Retinal pigment epithelial cell (primary cell): ENCODE results near the gene C14orf180.

Source experiments
- DNase-seq: peaks from one replicate; pipeline ENCODE4 v3.0.0-alpha.2; 2010; ENCODE audit warnings: low read depth
- H3K4me3 ChIP-seq: 2 replicates; pipeline ENCODE4 v1.5.1; 2011; ENCODE audit warnings: mild to moderate bottlenecking, low read length, control low read depth, moderate library complexity
- TF ChIP-seq, protein P1 (sequence below): conservative IDR thresholded peaks from 2 replicates; pipeline ENCODE4 v1.5.1; 2011; ENCODE audit warnings: low read depth, low read length, control low read depth, inconsistent platforms

The C14orf180 gene

DNA sequence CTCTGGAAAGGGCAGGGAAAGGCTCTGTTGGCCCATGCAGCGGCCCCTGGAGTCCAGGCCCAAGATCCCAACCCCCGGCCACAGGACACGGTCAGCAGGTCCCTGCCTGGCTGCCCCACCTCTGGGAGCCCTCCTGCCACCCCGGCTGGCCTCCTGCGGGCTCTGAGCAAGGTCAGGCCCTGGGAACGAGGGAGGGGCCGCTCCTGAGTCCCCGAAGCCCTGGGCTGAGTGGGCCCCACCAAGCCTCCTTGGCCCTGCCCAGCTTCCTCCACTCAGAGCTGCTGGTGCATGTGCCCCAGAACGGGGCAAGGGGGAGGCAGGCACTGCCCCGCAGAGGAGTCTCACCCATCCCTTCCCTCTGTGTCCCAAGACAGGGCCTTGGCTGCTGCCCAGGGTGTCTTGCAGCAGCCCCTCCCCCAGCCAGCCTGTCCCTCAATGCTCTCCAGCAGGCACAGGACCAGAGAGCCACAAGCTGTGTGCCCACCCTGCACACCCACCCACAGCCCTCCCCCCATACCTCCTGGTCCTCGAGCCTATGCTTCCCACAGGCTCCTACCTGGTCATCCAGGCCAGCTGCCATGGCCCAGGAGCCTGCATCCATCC lies 7.4 kb upstream of the C14orf180 start:
- no peak overlapping the region for H3K4me3 ChIP-seq
- DNase-seq: no peak
- TF ChIP-seq, protein P1, sequence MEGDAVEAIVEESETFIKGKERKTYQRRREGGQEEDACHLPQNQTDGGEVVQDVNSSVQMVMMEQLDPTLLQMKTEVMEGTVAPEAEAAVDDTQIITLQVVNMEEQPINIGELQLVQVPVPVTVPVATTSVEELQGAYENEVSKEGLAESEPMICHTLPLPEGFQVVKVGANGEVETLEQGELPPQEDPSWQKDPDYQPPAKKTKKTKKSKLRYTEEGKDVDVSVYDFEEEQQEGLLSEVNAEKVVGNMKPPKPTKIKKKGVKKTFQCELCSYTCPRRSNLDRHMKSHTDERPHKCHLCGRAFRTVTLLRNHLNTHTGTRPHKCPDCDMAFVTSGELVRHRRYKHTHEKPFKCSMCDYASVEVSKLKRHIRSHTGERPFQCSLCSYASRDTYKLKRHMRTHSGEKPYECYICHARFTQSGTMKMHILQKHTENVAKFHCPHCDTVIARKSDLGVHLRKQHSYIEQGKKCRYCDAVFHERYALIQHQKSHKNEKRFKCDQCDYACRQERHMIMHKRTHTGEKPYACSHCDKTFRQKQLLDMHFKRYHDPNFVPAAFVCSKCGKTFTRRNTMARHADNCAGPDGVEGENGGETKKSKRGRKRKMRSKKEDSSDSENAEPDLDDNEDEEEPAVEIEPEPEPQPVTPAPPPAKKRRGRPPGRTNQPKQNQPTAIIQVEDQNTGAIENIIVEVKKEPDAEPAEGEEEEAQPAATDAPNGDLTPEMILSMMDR: no peak

DNA sequence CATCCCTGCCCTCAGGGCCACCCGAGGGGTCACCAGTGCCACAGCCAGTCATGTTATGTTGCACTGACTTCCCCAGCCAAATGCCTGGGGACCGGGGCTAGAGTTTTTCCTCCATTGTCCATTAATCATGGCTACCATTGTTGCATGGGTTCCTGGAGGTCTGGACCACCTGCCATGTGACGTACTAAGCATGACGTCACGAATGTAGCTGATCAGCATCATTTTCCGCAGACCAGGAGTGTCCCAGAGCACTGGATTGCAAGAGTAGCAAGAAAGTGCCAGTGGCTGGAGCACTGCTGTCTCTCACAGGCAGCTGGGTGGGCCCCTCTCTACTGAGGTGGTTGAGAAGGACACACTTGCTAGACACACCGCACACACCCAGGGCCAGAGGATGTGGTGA lies 6.9 kb upstream of the C14orf180 start:
- no peak overlapping the region for H3K4me3 ChIP-seq
- no peak for DNase-seq
- TF ChIP-seq, protein P1: no peak

DNA sequence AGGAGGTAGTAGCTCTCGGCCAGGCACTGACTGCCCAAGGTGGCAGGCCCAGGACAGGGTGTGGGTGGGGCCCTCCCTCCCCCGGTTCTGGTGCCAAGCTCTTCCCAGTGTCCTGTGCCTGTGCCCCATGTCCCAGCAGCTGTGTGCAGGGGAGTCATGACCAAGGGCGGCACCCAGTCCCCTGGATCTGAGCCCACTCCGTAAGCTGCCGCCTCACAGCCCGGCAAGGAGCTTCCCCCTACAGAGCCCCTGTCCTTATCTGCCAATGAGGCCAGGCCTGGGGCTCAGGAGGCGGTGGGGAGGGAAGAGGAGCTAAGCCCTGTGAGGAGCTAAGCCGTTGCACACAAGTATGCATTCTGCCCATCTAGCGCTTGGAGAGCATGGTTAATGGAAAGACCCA lies 5.6 kb upstream of the C14orf180 start:
- no peak overlapping the region for H3K4me3 ChIP-seq
- DNase-seq: peak; percentile 47
- TF ChIP-seq, protein P1: no peak

DNA sequence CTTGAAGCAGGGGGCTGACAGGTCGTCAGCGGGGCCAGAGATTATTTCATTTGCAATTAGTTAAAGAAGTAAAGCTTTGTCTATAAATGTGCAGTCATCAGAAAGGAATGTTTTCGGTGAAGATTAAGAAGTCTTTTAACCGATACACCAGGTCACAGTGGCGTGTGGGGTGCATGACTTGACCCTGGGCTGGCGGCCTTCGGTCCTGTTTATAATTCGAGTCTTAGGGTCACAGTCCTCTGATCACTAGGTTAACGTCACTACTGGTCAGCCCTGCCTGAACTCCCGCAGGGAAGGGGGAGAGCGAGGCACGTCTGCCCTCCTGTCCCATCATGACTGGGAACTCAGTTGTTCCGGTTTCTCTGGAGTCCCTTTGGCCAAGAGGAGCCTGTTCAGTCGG lies 5.0 kb upstream of the C14orf180 start:
- H3K4me3 ChIP-seq: no peak overlapping the region
- peak; percentile 62 for DNase-seq
- TF ChIP-seq, protein P1: no peak

DNA sequence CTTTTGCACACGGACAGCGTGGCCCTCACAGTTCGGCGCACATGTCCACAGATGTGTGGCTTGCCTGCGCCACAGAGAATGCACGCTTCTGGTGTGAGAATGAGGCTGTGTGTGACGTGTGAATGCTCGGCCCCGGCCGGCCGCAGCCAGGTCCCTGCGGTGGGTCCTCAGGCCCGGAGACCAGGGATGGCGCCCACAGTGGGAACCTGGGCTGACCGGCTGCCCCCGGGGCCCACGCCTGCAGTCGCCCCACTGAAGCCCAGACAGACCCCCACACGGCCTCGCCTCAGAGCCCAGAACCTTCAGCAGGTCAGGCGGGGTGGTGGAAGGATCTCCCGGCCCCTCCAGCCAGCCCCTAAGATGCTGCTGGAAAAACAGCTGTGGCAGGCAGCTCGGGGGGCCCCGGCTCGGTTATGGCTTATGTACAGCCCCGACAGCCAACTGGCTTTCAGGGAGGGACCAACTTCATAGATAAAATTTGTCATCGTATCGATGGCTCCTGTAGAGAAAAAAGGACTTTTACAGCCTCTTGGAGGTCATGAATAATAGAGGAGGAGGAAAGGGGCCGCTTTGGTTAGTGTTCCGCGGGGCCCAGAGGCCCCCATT lies 4.5 kb upstream of the C14orf180 start:
- no peak overlapping the region for H3K4me3 ChIP-seq
- TF ChIP-seq, protein P1: no peak
- DNase-seq: no peak

DNA sequence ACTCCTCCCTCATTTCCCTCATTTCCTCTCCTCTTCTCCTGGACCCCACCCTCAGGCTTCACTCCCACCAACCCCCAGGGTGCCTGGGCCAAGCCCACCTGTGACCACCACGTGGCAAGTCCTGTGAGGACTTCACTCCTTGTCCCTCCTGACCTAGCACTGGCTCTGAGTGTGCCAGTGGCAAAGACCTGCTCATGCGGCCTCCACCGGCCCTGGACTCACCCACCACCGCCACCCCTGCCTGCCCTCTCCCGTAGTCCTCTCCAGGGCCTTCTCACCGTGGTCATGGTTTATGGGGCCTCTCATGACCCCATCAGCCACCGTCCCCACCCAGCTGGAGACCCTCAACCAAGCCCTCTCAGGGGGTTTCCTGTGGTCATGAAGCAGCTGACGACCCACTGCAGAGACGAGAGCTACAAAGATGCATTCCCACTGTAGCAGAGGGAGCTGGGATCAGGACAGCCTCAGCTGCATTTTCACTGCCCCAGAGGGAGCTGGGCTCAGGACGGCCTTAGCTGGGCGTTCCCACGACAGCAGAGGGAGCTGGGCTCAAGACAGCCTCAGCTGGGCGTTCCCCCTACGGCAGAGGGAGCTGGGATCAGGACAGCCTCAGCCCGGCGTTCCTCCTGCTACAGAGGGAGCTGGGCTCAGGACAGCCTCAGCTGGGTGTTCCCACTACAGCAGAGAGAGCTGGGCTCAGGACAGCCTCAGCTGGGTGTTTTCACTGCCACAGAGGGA lies 3.2 kb upstream of the C14orf180 start:
- H3K4me3 ChIP-seq: no peak overlapping the region
- no peak for DNase-seq
- TF ChIP-seq, protein P1: peak; percentile 35

DNA sequence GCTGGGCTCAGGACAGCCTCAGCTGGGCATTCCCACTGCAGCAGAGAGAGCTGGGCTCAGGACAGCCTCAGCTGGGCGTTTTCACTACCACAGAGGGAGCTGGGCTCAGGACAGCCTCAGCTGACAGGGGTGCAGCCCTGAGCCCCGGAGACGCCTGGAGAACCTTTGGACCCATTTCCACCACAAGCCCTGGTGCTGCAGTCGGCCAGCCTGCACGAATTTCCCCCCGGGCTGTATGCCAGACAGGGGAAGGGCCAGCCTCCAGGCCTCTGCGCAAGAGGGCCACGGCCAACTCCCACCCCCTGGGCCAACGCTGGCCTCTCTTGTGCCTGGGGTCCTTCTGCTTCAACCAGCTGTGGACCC lies 2.6 kb upstream of the C14orf180 start:
- TF ChIP-seq, protein P1: no peak
- no peak overlapping the region for H3K4me3 ChIP-seq
- DNase-seq: no peak
